ENCODE data around the gene NME4.

DNA sequence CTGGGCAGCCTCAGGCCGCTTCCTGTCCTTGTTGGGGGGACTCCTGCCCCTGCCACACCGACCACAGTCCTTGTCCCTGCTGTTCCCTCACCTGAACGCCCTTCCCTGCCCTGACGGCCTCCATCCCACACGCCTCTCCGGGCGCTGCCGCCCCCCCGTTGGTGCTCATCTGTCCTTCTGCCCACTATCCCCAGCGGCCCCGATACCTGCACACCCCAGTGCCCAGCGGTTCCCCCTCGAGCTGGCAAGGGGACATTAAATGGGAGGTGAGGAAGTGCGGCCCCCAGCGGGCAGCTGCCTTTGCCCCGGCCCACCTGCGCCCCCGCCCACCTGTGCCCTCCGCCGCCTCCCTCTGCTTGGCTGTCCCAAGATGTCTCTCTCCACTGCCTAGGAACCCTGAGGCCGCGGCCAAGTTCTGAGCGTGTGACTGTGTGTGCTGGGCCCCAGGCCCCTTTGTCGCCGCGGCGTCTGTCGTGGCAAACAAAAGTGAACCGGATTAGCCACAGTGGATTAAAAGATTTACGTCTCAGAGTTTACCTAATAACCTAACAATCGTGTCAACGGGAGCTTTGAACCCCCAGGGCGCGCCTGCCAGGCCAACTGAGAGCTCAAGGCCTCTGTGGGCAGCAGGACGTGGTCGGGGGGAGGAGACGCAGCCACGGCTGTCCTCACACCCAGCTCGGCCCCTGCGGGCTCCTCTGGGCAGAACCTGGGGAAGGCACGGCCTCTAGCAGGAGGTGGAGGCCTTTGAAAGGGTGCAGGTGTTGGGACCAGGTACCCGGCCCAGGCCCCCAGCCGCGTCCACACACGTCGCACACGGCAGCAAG lies 36.9 kb upstream of the NME4 start:
- TF ChIP-seq, protein P1, sequence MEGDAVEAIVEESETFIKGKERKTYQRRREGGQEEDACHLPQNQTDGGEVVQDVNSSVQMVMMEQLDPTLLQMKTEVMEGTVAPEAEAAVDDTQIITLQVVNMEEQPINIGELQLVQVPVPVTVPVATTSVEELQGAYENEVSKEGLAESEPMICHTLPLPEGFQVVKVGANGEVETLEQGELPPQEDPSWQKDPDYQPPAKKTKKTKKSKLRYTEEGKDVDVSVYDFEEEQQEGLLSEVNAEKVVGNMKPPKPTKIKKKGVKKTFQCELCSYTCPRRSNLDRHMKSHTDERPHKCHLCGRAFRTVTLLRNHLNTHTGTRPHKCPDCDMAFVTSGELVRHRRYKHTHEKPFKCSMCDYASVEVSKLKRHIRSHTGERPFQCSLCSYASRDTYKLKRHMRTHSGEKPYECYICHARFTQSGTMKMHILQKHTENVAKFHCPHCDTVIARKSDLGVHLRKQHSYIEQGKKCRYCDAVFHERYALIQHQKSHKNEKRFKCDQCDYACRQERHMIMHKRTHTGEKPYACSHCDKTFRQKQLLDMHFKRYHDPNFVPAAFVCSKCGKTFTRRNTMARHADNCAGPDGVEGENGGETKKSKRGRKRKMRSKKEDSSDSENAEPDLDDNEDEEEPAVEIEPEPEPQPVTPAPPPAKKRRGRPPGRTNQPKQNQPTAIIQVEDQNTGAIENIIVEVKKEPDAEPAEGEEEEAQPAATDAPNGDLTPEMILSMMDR (IDR thresholded peaks at IDR 0.05; ENCODE audit: low read depth, low read length) = no peak
- no peak for TF ChIP-seq EZH2phosphoT487 (IDR thresholded peaks at IDR 0.05; ENCODE audit: low read depth)
